K562 (cell line): ENCODE results near the gene CCDC187. TPM values are rescaled to one million over a fixed set of nuclear protein-coding genes. Genes with fewer than 3 reads are reported as not detected.

ENCODE experiments used
- ATAC-seq: fragments of 200-7000 bp; cut with Tn5 transposase; 3 replicates; pipeline ENCODE4 v1.9.1; 2020; ENCODE audit warnings: moderate library complexity
- BruUV-seq: library from RNA; stranded (reverse); fragments of 400-500 nt; replicated peaks from 2 replicates; lab custom pipeline; 2021; lab: Mats Ljungman, UMichigan
- CTCF ChIA-PET: fragments of 300-600 bp; formaldehyde crosslinking; extraction: SDS; loops from one replicate; lab custom pipeline; 2021; ENCODE audit warnings: low intra/inter-chr PET ratio; lab: Yijun Ruan, JAX
- POLR2A ChIA-PET: fragments of 300-600, 350-650 bp; sonication (Branson Sonifier 250); formaldehyde crosslinking; extraction: SDS; loops from one replicate; lab custom pipeline; 2021; ENCODE audit warnings: antibody characterized with exemption, inconsistent platforms; lab: Yijun Ruan, JAX
- DNase-seq, 4 experiments: peaks; one replicate each; pipeline versions ENCODE4 v3.0.0 to v3.0.0-alpha.2; 2011 to 2018; ENCODE audit warnings: low spot score in 3 of 4, mixed read lengths in 3 of 4; ENCODE audit errors: extremely low read depth in 1 of 4
- FAIRE-seq: peaks from 2 replicates; lab custom pipeline; 2011; peaks lifted over from hg19 to GRCh38; lab: Jason Lieb, UNC
- H2AFZ ChIP-seq: 2 replicates; pipeline ENCODE4 v1.6.0; 2011; ENCODE audit warnings: low read depth, low read length, control low read depth, inconsistent platforms
- H3K27ac ChIP-seq: fragments of 200-600 bp; 3 replicates; pipeline ENCODE4 v1.8.0; 2011; ENCODE audit warnings: low read depth, mild to moderate bottlenecking, control low read depth, inconsistent platforms, low read length, moderate library complexity, mixed read lengths; ENCODE audit errors: extremely low read depth
- H3K27me3 ChIP-seq, 2 experiments: fragments of 300-600 bp in 1 of 2; 2 replicates in 1 of 2; 3 replicates in 1 of 2; pipeline versions ENCODE4 v1.6.0 to v1.8.0; 2011; ENCODE audit warnings: inconsistent platforms in 2 of 2, low read length in 2 of 2, mild to moderate bottlenecking in 1 of 2, mixed read lengths in 1 of 2, moderate library complexity in 1 of 2; ENCODE audit not compliant: control insufficient read depth in 2 of 2, insufficient read depth in 2 of 2
- H3K36me3 ChIP-seq: fragments of 300-600 bp; 3 replicates; pipeline ENCODE4 v1.8.0; 2011; ENCODE audit warnings: mild to moderate bottlenecking, low read length, inconsistent platforms; ENCODE audit not compliant: control insufficient read depth, insufficient read depth
- H3K4me1 ChIP-seq, 2 experiments: fragments of 200-600 bp in 1 of 2; replicated peaks in 1 of 2; 2 replicates in 1 of 2; 3 replicates in 1 of 2; pipeline versions ENCODE4 v1.5.1 to v1.8.0; 2011; ENCODE audit warnings: inconsistent platforms in 2 of 2, low read length in 2 of 2, mild to moderate bottlenecking in 1 of 2, mixed read lengths in 1 of 2, moderate library complexity in 1 of 2; ENCODE audit not compliant: control insufficient read depth in 2 of 2, insufficient read depth in 2 of 2
- H3K4me2 ChIP-seq: 2 replicates; pipeline ENCODE4 v1.6.1; 2011; ENCODE audit warnings: low read length, control low read depth, inconsistent platforms, mixed read lengths; ENCODE audit not compliant: insufficient read depth
- H3K4me3 ChIP-seq: fragments of 200-600 bp; sonication (generic), shearing (Covaris generic); 2 replicates; pipeline ENCODE4 v1.5.1; 2016; ENCODE audit warnings: control low read depth, inconsistent platforms
- H3K79me2 ChIP-seq: fragments of 200-600 bp; 3 replicates; pipeline ENCODE4 v1.8.0; 2011; ENCODE audit warnings: low read length, inconsistent platforms; ENCODE audit not compliant: control insufficient read depth, insufficient read depth
- H3K9ac ChIP-seq, 2 experiments: 2 replicates each; pipeline versions ENCODE4 v1.6.0 to v1.6.1; 2011; ENCODE audit warnings: low read depth in 2 of 2, low read length in 2 of 2, control low read depth in 1 of 2, inconsistent platforms in 1 of 2, mild to moderate bottlenecking in 1 of 2, mixed read lengths in 1 of 2; ENCODE audit not compliant: insufficient read depth in 1 of 2
- H3K9me1 ChIP-seq: one replicate; pipeline ENCODE4 v1.6.0; 2011; ENCODE audit warnings: inconsistent platforms, mild to moderate bottlenecking, low read length, moderate library complexity; ENCODE audit not compliant: control insufficient read depth, insufficient read depth
- H3K9me3 ChIP-seq: replicated peaks from 2 replicates; pipeline ENCODE4 v1.5.1; 2011; ENCODE audit warnings: low read depth, low read length, inconsistent platforms; ENCODE audit not compliant: control insufficient read depth, insufficient read depth
- H4K20me1 ChIP-seq: replicated peaks from 2 replicates; pipeline ENCODE4 v1.6.1; 2011; ENCODE audit warnings: low read length, inconsistent platforms, mixed read lengths; ENCODE audit not compliant: control insufficient read depth, insufficient read depth
- BDP1 ChIP-seq: IDR thresholded peaks from 3 replicates; pipeline ENCODE4 v1.6.1; 2011; ENCODE audit not compliant: insufficient read length, insufficient read depth
- CBFA2T2 ChIP-seq: fragments of 450-650 bp; conservative IDR thresholded peaks from 2 replicates; pipeline ENCODE4 v1.6.1; 2017; ENCODE audit warnings: mild to moderate bottlenecking
- GABPB1 ChIP-seq: sonication (generic); formaldehyde crosslinking; IDR thresholded peaks from 2 replicates; pipeline ENCODE4 v1.8.0; 2022; ENCODE audit warnings: mild to moderate bottlenecking, missing genetic modification reagents
- NR4A1 ChIP-seq, 2 experiments: fragments of 250-450 bp in 1 of 2; fragments of 450-650 bp in 1 of 2; sonication (Bioruptor Pico) in 1 of 2; IDR thresholded peaks; 2 replicates each; pipeline versions ENCODE4 v1.4.0 to v1.6.1; 2016 to 2020; ENCODE audit warnings: mild to moderate bottlenecking in 2 of 2, missing compliant biosample characterization in 1 of 2, missing genetic modification characterization in 1 of 2, moderate library complexity in 1 of 2
- PHB2 ChIP-seq: fragments of 450-650 bp; IDR thresholded peaks from 2 replicates; pipeline ENCODE4 v1.6.1; 2017; ENCODE audit warnings: low read depth
- POLR2A ChIP-seq: fragments of 450-650 bp; conservative IDR thresholded peaks from 2 replicates; pipeline ENCODE4 v1.6.1; 2016
- RAD51 ChIP-seq: fragments of 450-650 bp; IDR thresholded peaks from 2 replicates; pipeline ENCODE4 v1.7.1; 2016; ENCODE audit warnings: low read depth, mild to moderate bottlenecking, borderline replicate concordance
- TARDBP ChIP-seq: fragments of 450-650 bp; IDR thresholded peaks from 2 replicates; pipeline ENCODE4 v1.6.1; 2016
- ZSCAN29 ChIP-seq: fragments of 450-650 bp; IDR thresholded peaks from 2 replicates; pipeline ENCODE4 v1.6.1; 2017
- WGBS: fragments of 100-300 bp; shearing (Covaris generic); methylation state at CpG from one replicate; pipeline ENCODE4 v1.1.6; 2016; ENCODE audit warnings: low coverage, mixed read lengths; ENCODE audit not compliant: insufficient coverage; ENCODE audit errors: missing lambda C conversion rate; 5-methylcytosine and 5-hydroxymethylcytosine counted together
- in situ Hi-C: fragments of 300-500 bp; cut with MboI; formaldehyde crosslinking; loops from 4 replicates; pipeline ENCODE4 v1.15.0; 2018; ENCODE audit warnings: inconsistent platforms, mixed read lengths
- intact Hi-C: fragments of 100-400 bp; cut with micrococcal nuclease; formaldehyde crosslinking; loops from 2 replicates; pipeline ENCODE4 v1.14.2; 2022
- polyA plus RNA-seq, 8 experiments: library from polyadenylated mRNA; depleted of rRNA in 4 of 8; stranded (reverse) in 5 of 8; unstranded in 3 of 8; fragments of >200 nt; fragmentation: Nextera tagmentation in 2 of 8; fragmentation: Illumina TruSeq in 1 of 8; extraction: Ambion mirVana in 2 of 8; extraction: Trizol in 1 of 8; gene quantifications; 2 replicates each; pipeline versions ENCODE4 v1.2.1 to v1.2.3, GENCODE V29; 2011 to 2014; ENCODE audit warnings: inconsistent platforms in 1 of 8, missing spikeins in 1 of 8
- total RNA-seq, 7 experiments: library from RNA; depleted of rRNA in 6 of 7; stranded (reverse); fragments of >200 nt in 6 of 7; fragmentation: Illumina TruSeq in 2 of 7; extraction: Trizol in 2 of 7; gene quantifications; 2 replicates each; pipeline versions ENCODE4 v1.2.1 to v1.2.3, GENCODE V29; 2011 to 2021; ENCODE audit warnings: low replicate concordance in 1 of 7
- TF ChIP-seq, protein P1 (sequence below), 3 experiments: fragments of 200-800 bp in 1 of 3; sonication (Bioruptor generic) in 1 of 3; sonication (generic) in 1 of 3; formaldehyde crosslinking in 1 of 3; IDR thresholded peaks; 2 replicates each; pipeline versions ENCODE4 v1.6.1 to v1.8.0; 2016 to 2022; ENCODE audit warnings: mild to moderate bottlenecking in 2 of 3, missing compliant biosample characterization in 2 of 3, missing genetic modification characterization in 2 of 3, missing genetic modification reagents in 1 of 3
- TF ChIP-seq, protein P2 (sequence below): fragments of 450-650 bp; IDR thresholded peaks from 2 replicates; pipeline ENCODE4 v1.6.1; 2016; ENCODE audit warnings: mild to moderate bottlenecking
- TF ChIP-seq, protein P3 (sequence below): sonication (generic); formaldehyde crosslinking; IDR thresholded peaks from 2 replicates; pipeline ENCODE4 v1.8.0; 2022; ENCODE audit warnings: mild to moderate bottlenecking, missing genetic modification reagents
- TF ChIP-seq, protein P4 (sequence below), 2 experiments: fragments of 250-450 bp in 1 of 2; fragments of 450-650 bp in 1 of 2; sonication (Bioruptor Pico) in 1 of 2; IDR thresholded peaks; 2 replicates each; pipeline versions ENCODE4 v1.6.1 to v1.8.0; 2016 to 2021; ENCODE audit warnings: mild to moderate bottlenecking in 2 of 2, moderate library complexity in 2 of 2, missing compliant biosample characterization in 1 of 2, missing genetic modification characterization in 1 of 2

Gene CCDC187
- total and polyA plus RNA-seq, 9 of the 15 experiments (the other 6 are each of a cell fraction or from before 2014, with no cell fraction given), result not detected

DNA sequence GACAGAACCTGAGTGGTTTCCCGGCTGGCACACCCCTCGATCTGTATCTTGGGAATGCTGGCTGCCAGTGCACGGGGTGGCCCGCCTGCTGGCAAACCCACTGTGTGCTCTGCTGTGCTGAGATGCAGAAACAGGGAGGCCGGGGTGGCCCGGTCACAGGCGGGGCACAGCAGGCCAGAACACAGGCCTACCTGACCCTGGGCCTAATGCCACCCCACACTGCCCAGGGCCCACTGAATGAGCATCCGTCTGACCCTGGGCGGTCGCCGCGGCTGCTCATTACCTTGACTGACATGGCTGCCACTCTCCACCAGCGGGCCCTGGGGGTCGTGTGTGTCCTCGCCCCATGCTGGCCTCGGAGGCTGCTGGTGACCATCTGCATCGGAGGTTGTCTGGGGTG is 44.1 kb downstream of the CCDC187 start:
- TF ChIP-seq GABPB1 (CRISPR knock-in tag) (no peak), NR4A1 (CRISPR knock-in tag; IDR thresholded peaks at IDR 0.05) (no peak), NR4A1 (tag; IDR thresholded peaks at IDR 0.05) (no peak), RAD51 (no peak), PHB2 (no peak), POLR2A (no peak), CBFA2T2 (no peak), TARDBP (no peak), BDP1 (no peak), ZSCAN29 (no peak)
- TF ChIP-seq, protein P1, sequence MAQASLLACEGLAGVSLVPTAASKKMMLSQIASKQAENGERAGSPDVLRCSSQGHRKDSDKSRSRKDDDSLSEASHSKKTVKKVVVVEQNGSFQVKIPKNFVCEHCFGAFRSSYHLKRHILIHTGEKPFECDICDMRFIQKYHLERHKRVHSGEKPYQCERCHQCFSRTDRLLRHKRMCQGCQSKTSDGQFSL (CRISPR knock-in tag; IDR thresholded peaks at IDR 0.05), result no peak
- TF ChIP-seq, protein P1 (tag; IDR thresholded peaks at IDR 0.05), result no peak
- TF ChIP-seq, protein P2, sequence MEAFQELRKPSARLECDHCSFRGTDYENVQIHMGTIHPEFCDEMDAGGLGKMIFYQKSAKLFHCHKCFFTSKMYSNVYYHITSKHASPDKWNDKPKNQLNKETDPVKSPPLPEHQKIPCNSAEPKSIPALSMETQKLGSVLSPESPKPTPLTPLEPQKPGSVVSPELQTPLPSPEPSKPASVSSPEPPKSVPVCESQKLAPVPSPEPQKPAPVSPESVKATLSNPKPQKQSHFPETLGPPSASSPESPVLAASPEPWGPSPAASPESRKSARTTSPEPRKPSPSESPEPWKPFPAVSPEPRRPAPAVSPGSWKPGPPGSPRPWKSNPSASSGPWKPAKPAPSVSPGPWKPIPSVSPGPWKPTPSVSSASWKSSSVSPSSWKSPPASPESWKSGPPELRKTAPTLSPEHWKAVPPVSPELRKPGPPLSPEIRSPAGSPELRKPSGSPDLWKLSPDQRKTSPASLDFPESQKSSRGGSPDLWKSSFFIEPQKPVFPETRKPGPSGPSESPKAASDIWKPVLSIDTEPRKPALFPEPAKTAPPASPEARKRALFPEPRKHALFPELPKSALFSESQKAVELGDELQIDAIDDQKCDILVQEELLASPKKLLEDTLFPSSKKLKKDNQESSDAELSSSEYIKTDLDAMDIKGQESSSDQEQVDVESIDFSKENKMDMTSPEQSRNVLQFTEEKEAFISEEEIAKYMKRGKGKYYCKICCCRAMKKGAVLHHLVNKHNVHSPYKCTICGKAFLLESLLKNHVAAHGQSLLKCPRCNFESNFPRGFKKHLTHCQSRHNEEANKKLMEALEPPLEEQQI, result no peak
- TF ChIP-seq, protein P3, sequence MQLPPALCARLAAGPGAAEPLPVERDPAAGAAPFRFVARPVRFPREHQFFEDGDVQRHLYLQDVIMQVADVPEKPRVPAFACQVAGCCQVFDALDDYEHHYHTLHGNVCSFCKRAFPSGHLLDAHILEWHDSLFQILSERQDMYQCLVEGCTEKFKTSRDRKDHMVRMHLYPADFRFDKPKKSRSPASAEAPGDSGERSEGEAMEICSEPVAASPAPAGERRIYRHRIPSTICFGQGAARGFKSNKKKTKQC (CRISPR knock-in tag), result no peak
- TF ChIP-seq, protein P4, sequence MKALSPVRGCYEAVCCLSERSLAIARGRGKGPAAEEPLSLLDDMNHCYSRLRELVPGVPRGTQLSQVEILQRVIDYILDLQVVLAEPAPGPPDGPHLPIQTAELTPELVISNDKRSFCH (CRISPR knock-in tag; IDR thresholded peaks at IDR 0.05), result no peak
- TF ChIP-seq, protein P4 (tag; IDR thresholded peaks at IDR 0.05), result no peak
- no peak overlapping the region for H3K27ac ChIP-seq
- intact Hi-C loops, result no loop called here
- peaks cover 18 to 63% of the 10 kb centered on the region in 2 experiments; a peak in 4 of 5 replicates for H3K27me3 ChIP-seq
- no peak overlapping the region for H3K4me3 ChIP-seq
- no peak overlapping the region for H2AFZ ChIP-seq
- H3K4me1 ChIP-seq, result peaks cover 0 to 79% of the 10 kb centered on the region in 2 experiments; a peak in 3 of 5 replicates
- 33% methylated on average over 14 of the region's 17 CpGs for WGBS
- no peaks in the 10 kb centered on the region for H3K9me1 ChIP-seq
- H3K36me3 ChIP-seq, result no peaks in the 10 kb centered on the region
- H3K9me3 ChIP-seq, result no peaks in the 10 kb centered on the region
- H4K20me1 ChIP-seq, result no peaks in the 10 kb centered on the region; the same call in none of the 2 replicates
- no peak for ATAC-seq
- H3K9ac ChIP-seq, result no peak overlapping the region; a peak in 1 of 4 replicates
- in situ Hi-C loops, result no loop called here
- DNase-seq, result no peak
- BruUV-seq, result no TSS peak
- FAIRE-seq, result no peak
- ChIA-PET POLR2A (no interaction called here), CTCF (no interaction called here)
- no peaks in the 10 kb centered on the region for H3K79me2 ChIP-seq
- no peak overlapping the region for H3K4me2 ChIP-seq
